Left lung (tissue), 10 donors: Measurements from ENCODE around the gene CUX1. TPM values are rescaled to one million over a fixed set of nuclear protein-coding genes. Genes with fewer than 3 reads are reported as not detected.
A peak's percentile ranks its signal among the peaks of the same experiment; 100 is the strongest.

Experiments used
- ATAC-seq: fragments of 200-7000 bp; cut with Tn5 transposase; one replicate; pipeline ENCODE4 v1.9.1; 2020; ENCODE audit warnings: moderate library complexity
- DNase-seq, 4 donors: peaks; one replicate each; pipeline ENCODE4 v3.0.0-alpha.2; 2013 to 2020
- H3K27ac ChIP-seq, 2 donors: fragments of 200-600 bp; sonication (generic) in 1 of 2; one replicate each; pipeline versions ENCODE4 v1.5.0 to v1.8.0; 2020 to 2021
- H3K27me3 ChIP-seq, 2 donors: fragments of 200-600 bp; sonication (generic) in 1 of 2; one replicate each; pipeline versions ENCODE4 v1.5.0 to v1.8.0; 2020 to 2021
- H3K36me3 ChIP-seq, 2 donors: fragments of 200-600 bp; sonication (generic) in 1 of 2; one replicate each; pipeline versions ENCODE4 v1.5.0 to v1.8.0; 2020 to 2021
- H3K4me1 ChIP-seq, 2 donors: fragments of 200-600 bp; one replicate each; pipeline ENCODE4 v1.8.0; 2021
- H3K4me3 ChIP-seq, 2 donors: fragments of 200-600 bp; sonication (generic) in 1 of 2; one replicate each; pipeline versions ENCODE4 v1.5.0 to v1.8.0; 2020 to 2021; ENCODE audit warnings: mild to moderate bottlenecking in 1 of 2
- H3K9me3 ChIP-seq, 2 donors: fragments of 200-600 bp; sonication (generic) in 1 of 2; one replicate each; pipeline versions ENCODE4 v1.5.0 to v1.8.0; 2020 to 2021
- intact Hi-C, 2 donors: fragments of 100-400 bp; cut with DNase I; formaldehyde crosslinking; loops; one replicate each; pipeline versions ENCODE4 v1.11.2 to v1.14.2; 2022
- polyA plus RNA-seq, 6 donors: library from polyadenylated mRNA; unstranded; fragments of 120-200 nt; gene quantifications; one replicate each; pipeline ENCODE4 v1.2.1, GENCODE V29; 2013; ENCODE audit not compliant: insufficient read length in 6 of 6
- total RNA-seq, 2 donors: library from RNA; stranded (reverse); fragmentation: NEBNext Ultra II Directional; extraction: Animal tissue kit (Norgen Biotek cat#: 25700); gene quantifications; one replicate each; pipeline ENCODE4 v1.2.1, GENCODE V29; 2021
- TF ChIP-seq, protein P1 (sequence below), 2 donors: fragments of 200-600 bp; sonication (generic) in 1 of 2; IDR thresholded peaks; one replicate each; pipeline versions ENCODE4 v1.5.0 to v1.8.0; 2021; ENCODE audit warnings: antibody characterized with exemption in 2 of 2
- donor health status: DM: no; HTN: yes; CAD: no.
- donor health status: DM: no; HTN: no; CAD: no.

CUX1 gene
- total and polyA plus RNA-seq, 8 donors = 86.4 to 157 (median 96.4) TPM

DNA sequence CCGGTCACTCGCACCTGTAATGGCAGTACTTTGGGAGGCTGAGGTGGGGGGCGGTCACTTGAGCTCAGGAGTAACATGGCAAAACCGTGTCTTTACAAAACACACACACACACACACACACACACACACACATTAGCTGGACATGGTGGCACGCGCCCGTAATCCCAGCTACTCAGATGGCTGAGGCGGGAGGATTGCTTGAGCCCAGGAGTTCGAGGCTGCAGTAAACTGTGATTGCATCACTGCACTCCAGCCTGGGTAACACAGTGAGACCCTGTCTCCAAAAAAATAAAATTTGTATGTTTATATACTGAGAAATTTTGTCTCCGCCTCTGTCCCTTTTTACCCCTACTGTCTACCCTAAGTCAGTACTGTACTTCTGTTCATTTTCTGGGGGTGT lies 86.6 kb downstream of the CUX1 start:
- no peak for DNase-seq
- intact Hi-C loops = no loop called here
- no peak overlapping the region for H3K27ac ChIP-seq

DNA sequence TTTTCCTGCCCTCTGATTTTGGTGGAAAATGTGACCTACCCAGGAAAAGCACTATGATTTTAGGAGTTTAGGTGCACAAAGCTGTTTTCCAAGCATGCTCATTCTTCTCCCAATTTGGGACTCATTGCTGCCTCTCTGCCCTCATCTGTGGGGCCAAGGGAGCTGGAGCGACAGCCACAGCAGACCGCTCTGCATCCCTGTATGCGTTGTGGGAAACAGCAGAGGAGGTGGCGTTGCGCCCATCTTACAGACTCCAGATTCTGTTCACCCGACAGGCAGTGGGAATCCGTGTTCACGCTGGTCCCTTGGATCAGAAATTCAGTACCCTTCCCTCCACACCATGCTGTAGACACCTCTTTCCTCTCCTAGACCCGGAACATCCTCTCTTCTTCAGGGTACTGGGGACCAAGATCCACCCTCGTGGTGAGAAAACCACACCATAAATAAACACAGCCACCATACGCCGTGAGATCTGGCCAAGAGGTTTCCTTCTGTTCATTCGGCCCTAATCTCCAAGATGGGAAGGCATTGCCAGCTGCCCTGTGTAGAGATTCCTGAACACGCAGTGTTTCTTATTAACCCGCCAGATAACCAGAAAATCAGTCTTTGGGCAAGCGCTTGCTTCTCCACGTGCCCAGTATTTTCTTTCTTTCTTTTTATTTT lies 87.9 kb downstream of the CUX1 start:
- TF ChIP-seq, protein P1, sequence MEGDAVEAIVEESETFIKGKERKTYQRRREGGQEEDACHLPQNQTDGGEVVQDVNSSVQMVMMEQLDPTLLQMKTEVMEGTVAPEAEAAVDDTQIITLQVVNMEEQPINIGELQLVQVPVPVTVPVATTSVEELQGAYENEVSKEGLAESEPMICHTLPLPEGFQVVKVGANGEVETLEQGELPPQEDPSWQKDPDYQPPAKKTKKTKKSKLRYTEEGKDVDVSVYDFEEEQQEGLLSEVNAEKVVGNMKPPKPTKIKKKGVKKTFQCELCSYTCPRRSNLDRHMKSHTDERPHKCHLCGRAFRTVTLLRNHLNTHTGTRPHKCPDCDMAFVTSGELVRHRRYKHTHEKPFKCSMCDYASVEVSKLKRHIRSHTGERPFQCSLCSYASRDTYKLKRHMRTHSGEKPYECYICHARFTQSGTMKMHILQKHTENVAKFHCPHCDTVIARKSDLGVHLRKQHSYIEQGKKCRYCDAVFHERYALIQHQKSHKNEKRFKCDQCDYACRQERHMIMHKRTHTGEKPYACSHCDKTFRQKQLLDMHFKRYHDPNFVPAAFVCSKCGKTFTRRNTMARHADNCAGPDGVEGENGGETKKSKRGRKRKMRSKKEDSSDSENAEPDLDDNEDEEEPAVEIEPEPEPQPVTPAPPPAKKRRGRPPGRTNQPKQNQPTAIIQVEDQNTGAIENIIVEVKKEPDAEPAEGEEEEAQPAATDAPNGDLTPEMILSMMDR (IDR thresholded peaks at IDR 0.05) = no peak
- H3K9me3 ChIP-seq = no peaks in the 10 kb centered on the region
- no peaks in the 10 kb centered on the region for H3K36me3 ChIP-seq
- H3K4me1 ChIP-seq = peaks cover 0 to 6% of the 10 kb centered on the region in 2 donors
- intact Hi-C loops = no loop called here
- no peak for DNase-seq
- H3K27ac ChIP-seq = no peak overlapping the region
- H3K27me3 ChIP-seq = no peaks in the 10 kb centered on the region
- H3K4me3 ChIP-seq = no peak overlapping the region
- ATAC-seq = no peak

More for the DNA sequence above, 86.6 kb downstream of the CUX1 start:
- Histone ChIP-seq H3K9me3 (no peaks in the 10 kb centered on the region), H3K4me1 (peaks cover 0 to 6% of the 10 kb centered on the region in 2 donors), H3K27me3 (no peaks in the 10 kb centered on the region), H3K36me3 (no peaks in the 10 kb centered on the region), H3K4me3 (no peak overlapping the region)
- TF ChIP-seq, protein P1 (IDR thresholded peaks at IDR 0.05) = no peak
- no peak for ATAC-seq

DNA sequence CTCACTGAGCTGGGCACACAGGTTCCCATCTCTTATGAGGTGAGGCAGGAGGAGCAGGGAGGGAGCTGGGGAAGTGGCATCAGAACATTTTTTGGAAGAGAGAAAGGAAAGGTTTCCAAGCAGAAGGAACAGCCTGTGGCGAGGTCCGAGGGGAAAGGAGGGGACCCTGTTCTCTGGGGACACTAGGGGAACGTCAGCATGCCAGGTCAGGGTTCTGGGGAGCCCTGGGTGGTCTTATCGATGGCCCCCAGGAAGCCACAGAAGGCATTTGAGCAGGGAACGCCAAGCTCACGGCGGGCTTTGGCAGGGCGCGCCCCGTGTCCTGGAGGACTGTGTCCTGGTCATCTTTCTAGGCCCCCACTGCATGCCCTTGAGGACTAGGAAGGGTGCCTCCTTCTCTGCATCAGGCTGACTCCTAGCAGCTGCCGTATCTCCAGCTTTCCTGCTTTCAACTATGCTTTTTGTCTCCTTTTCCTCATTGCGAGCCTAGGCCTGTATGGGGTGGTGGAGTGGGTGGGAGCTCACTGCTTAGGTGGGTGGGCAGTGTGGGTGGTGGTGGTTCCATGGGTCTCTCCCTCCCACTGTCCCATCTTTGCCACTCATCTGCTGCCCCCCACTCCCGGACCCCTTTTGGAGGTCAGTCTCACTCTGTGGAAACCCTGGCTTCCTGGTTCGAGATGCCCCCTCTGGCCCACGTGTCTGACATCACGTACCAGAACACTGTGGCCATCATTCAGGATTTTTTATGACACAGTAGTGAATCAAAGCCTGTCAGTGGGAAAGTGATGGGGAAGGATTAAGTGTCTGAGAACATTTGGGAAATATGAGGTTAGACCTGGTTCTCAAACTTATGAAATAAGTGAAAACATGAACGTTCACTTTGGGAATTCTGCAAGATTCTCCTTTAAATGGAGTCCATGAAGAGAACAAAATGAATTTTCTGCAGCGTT lies 89.1 kb downstream of the CUX1 start:
- no peak for ATAC-seq
- H3K27me3 ChIP-seq = no peaks in the 10 kb centered on the region

DNA sequence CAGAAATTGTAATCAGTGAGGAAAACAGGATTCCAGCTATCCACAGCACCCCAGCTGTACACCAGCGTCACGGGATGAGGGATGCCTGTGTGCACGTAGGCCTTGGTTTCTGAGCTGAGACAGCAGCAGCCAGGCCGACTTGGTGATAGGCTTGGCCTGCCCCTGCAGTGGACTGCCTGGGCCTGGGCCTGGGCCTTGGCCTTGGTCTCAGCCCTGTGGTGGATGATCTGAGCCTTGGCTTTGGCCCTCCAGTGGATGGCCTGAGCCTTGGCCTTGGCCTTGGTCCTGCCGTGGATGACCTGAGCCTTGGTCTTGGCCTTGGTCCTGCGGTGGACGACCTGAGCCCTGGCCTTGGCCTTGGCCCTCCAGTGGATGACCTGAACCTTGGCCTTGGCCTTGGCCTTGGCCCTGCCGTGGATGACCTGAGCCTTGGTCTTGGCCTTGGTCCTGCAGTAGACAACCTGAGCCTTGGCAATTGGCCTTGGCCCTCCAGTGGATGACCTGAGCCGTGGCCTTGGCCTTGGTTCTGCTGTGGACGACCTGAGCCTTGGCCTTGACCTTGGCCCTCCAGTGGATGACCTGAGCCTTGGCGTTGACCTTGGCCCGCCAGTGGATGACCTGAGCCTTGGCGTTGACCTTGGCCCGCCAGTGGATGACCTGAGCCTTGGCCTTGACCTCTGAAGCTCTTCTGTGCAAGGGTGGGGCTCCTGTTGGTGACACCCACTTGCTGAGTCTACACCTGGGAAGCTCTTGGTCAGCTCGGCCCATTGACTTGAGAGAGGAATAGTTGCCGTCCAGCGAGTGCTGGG lies 93.8 kb downstream of the CUX1 start:
- H3K4me1 ChIP-seq = peaks cover 3 to 24% of the 10 kb centered on the region in 2 donors
- intact Hi-C loops = no loop called here
- DNase-seq = peak in 2 of 4 donors; percentile 54 to 55
- TF ChIP-seq, protein P1 (IDR thresholded peaks at IDR 0.05) = no peak
- no peaks in the 10 kb centered on the region for H3K9me3 ChIP-seq
- peak overlapping the region in 1 of 2 donors; percentile 56 for H3K27ac ChIP-seq
- H3K36me3 ChIP-seq = peaks cover 0 to 2% of the 10 kb centered on the region in 2 donors
- H3K4me3 ChIP-seq = no peak overlapping the region
- ATAC-seq = peak; percentile 52
- no peaks in the 10 kb centered on the region for H3K27me3 ChIP-seq

More for the DNA sequence above, 89.1 kb downstream of the CUX1 start:
- intact Hi-C loops = no loop called here
- H3K9me3 ChIP-seq = no peaks in the 10 kb centered on the region
- H3K4me1 ChIP-seq = peaks cover 2 to 7% of the 10 kb centered on the region in 2 donors
- TF ChIP-seq, protein P1 (IDR thresholded peaks at IDR 0.05) = no peak
- no peak for DNase-seq
- no peak overlapping the region for H3K4me3 ChIP-seq
- H3K27ac ChIP-seq = no peak overlapping the region
- no peaks in the 10 kb centered on the region for H3K36me3 ChIP-seq
